Breast epithelium (tissue), 4 donors: ENCODE measurements around the gene RPIA. TPM values are rescaled to one million over a fixed set of nuclear protein-coding genes. Genes with fewer than 3 reads are reported as not detected.

Experiments used
- DNase-seq, 2 donors: peaks; one replicate each; pipeline ENCODE4 v3.0.0-alpha.2; 2019; ENCODE audit warnings: low spot score in 2 of 2
- H3K27ac ChIP-seq, 2 donors: fragments of 200-600 bp; sonication (generic) in 1 of 2; one replicate each; pipeline ENCODE4 v1.5.1; 2016 to 2019; ENCODE audit warnings: mild to moderate bottlenecking in 1 of 2
- H3K27me3 ChIP-seq, 2 donors: fragments of 200-600 bp; sonication (generic) in 1 of 2; one replicate each; pipeline versions ENCODE4 v1.5.1 to v1.6.0; 2017 to 2019; ENCODE audit warnings: control low read depth in 1 of 2, mild to moderate bottlenecking in 1 of 2
- H3K36me3 ChIP-seq: fragments of 200-600 bp; one replicate; pipeline ENCODE4 v1.5.1; 2019
- H3K4me1 ChIP-seq, 2 donors: fragments of 200-600 bp; sonication (generic); one replicate each; pipeline ENCODE4 v1.5.1; 2016 to 2019; ENCODE audit warnings: control low read depth in 1 of 2
- H3K4me3 ChIP-seq, 3 donors: fragments of 200-600 bp; sonication (generic); 1 replicate in 2 of 3; 2 replicates in 1 of 3; pipeline ENCODE4 v1.5.1; 2016 to 2019; ENCODE audit warnings: mild to moderate bottlenecking in 3 of 3, moderate library complexity in 2 of 3
- H3K9me3 ChIP-seq, 2 donors: fragments of 200-600 bp; sonication (generic) in 1 of 2; one replicate each; pipeline ENCODE4 v1.5.1; 2016 to 2019; ENCODE audit warnings: control low read depth in 1 of 2
- POLR2A ChIP-seq: fragments of 450-650 bp; IDR thresholded peaks from one replicate; pipeline ENCODE4 v1.6.1; 2016; ENCODE audit warnings: antibody characterized with exemption, mild to moderate bottlenecking, moderate library complexity
- POLR2AphosphoS5 ChIP-seq, 3 donors: sonication (generic); formaldehyde crosslinking; IDR thresholded peaks; one replicate each; pipeline ENCODE4 v1.6.1; 2017; ENCODE audit warnings: antibody characterized with exemption in 3 of 3
- intact Hi-C: fragments of 100-400 bp; cut with DNase I; formaldehyde crosslinking; loops from one replicate; pipeline ENCODE4 v1.15.1; 2023; ENCODE audit warnings: low total_unique reads
- total RNA-seq, 3 donors: library from RNA; depleted of rRNA; stranded (reverse); fragments of >200 nt; gene quantifications; one replicate each; pipeline ENCODE4 v1.1.0, GENCODE V29; 2016
- TF ChIP-seq, protein P1 (sequence below), 3 donors: fragments of 450-650 bp; IDR thresholded peaks; one replicate each; pipeline ENCODE4 v1.5.1; 2016 to 2017; ENCODE audit warnings: antibody characterized with exemption in 3 of 3, mild to moderate bottlenecking in 3 of 3, moderate library complexity in 3 of 3

The RPIA gene
- total RNA-seq, 3 donors from 2014 or later: 9.9 to 15.4 (median 10.4) TPM

DNA sequence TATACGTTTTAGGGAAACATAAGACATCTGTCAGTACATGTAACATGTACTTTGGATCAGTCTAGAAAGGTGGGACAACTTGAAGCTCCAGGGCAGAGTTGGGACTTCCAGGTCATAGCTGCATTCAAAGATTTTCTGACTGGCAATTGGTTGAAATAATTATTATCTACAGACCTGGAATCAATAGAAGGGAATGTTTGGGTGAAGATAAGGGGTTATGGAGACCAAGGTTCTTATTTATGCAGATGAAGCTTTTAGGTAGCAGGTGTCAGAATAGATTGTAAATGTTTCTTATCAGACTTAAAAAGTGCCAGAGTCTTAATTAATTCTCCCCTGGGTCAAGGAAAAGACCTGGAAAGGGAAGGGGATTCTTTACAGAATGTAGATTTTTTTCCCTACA, 19.8 kb downstream of the RPIA start:
- no peak for TF ChIP-seq POLR2AphosphoS5 (IDR thresholded peaks at IDR 0.05)
- no peak for TF ChIP-seq POLR2A
- TF ChIP-seq, protein P1, sequence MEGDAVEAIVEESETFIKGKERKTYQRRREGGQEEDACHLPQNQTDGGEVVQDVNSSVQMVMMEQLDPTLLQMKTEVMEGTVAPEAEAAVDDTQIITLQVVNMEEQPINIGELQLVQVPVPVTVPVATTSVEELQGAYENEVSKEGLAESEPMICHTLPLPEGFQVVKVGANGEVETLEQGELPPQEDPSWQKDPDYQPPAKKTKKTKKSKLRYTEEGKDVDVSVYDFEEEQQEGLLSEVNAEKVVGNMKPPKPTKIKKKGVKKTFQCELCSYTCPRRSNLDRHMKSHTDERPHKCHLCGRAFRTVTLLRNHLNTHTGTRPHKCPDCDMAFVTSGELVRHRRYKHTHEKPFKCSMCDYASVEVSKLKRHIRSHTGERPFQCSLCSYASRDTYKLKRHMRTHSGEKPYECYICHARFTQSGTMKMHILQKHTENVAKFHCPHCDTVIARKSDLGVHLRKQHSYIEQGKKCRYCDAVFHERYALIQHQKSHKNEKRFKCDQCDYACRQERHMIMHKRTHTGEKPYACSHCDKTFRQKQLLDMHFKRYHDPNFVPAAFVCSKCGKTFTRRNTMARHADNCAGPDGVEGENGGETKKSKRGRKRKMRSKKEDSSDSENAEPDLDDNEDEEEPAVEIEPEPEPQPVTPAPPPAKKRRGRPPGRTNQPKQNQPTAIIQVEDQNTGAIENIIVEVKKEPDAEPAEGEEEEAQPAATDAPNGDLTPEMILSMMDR (IDR thresholded peaks at IDR 0.05): no peak
- intact Hi-C loops: no loop called here
- Histone ChIP-seq H3K4me3 (no peak overlapping the region), H3K4me1 (no peaks in the 10 kb centered on the region), H3K9me3 (no peaks in the 10 kb centered on the region), H3K27me3 (no peaks in the 10 kb centered on the region), H3K27ac (no peak overlapping the region), H3K36me3 (no peaks in the 10 kb centered on the region)
- DNase-seq: no peak

DNA sequence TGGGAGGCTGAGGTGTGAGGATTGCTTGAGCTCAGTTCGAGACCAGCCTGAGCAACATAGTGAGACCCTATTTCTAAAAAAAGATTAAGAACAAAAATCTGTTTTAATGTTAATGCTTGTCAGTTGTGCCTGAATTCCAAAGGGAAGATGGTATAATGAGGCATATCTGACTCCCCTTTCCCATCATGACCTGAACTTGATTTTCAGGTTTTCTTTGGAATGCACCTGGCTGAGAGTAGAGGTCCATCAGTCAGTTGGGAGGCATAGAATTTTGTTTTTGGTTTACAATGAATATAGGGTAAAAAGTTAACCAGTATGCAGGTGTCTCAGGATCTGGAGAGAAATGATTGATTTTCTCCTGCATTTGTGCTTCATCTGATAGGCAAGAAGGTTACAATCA, 20.4 kb downstream of the RPIA start:
- no peak for TF ChIP-seq POLR2A
- Histone ChIP-seq H3K4me1 (no peaks in the 10 kb centered on the region), H3K4me3 (no peak overlapping the region), H3K36me3 (no peaks in the 10 kb centered on the region), H3K9me3 (no peaks in the 10 kb centered on the region), H3K27me3 (no peaks in the 10 kb centered on the region), H3K27ac (no peak overlapping the region)
- intact Hi-C loops: no loop called here
- DNase-seq: no peak

DNA sequence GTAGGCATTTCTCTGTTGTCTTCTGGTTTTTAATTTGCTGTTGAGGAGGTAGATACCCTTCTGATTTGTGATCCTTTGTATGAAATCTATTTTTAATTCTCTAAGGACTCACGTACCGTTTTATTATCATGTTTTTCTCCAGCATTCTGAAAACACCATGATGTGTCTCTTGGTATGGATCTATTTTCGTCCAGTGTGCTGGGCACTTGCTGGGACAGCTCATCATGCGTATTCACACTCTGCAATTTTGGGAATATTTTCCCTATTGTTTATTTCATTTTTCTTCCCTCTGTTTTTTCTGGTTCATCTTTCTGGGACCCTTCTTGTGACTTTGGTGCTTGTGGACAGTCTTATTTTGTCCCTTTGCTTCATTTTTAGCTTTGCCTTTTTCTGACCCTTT, 21.9 kb downstream of the RPIA start:
- intact Hi-C loops: no loop called here
- TF ChIP-seq POLR2AphosphoS5 (IDR thresholded peaks at IDR 0.05) (no peak), POLR2A (no peak)
- TF ChIP-seq, protein P1 (IDR thresholded peaks at IDR 0.05): no peak
- DNase-seq: no peak

DNA sequence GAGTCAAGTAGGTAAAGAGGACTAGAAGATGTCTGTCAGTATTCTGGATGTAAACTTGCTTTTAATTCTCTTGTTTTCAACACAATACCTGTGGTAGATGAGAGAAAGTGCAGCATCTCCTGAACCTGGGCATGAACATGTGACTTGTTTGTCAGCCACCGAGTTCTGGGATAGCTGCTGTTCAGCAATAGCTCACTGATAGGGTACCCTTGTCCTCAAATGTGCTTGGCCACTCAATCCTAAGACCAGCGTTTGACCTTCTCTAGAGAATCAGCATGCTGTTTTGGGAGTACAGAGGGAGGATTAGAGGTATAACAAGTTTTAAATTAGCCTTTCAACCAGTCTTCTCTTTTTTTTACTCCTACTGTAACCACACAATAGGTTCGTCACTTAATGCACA, 23.2 kb downstream of the RPIA start:
- intact Hi-C loops: no loop called here
- no peak for TF ChIP-seq POLR2A
- TF ChIP-seq POLR2AphosphoS5 (IDR thresholded peaks at IDR 0.05): no peak
- TF ChIP-seq, protein P1 (IDR thresholded peaks at IDR 0.05): no peak

More for the DNA sequence above, 21.9 kb downstream of the RPIA start:
- Histone ChIP-seq H3K27ac (no peak overlapping the region), H3K27me3 (no peaks in the 10 kb centered on the region), H3K36me3 (no peaks in the 10 kb centered on the region), H3K4me3 (no peak overlapping the region), H3K9me3 (no peaks in the 10 kb centered on the region), H3K4me1 (no peaks in the 10 kb centered on the region)

DNA sequence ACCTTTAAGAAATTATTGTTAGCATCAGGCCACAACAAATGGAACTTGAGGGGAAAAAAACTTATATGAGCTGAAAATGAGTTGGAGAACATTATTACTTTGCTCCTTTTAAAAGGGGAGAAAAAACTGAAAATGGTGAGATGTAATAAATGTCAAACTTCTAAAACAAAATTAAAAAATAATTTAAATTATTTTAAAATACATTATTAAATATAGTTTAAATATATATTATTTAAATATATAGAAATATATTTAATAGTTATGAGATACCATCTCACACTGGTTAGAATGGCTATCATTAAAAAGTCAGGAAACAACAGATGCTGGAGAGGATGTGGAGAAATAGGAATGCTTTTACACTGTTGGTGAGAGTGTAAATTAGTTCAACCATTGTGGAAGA, 28.9 kb downstream of the RPIA start:
- intact Hi-C loops: no loop called here
- DNase-seq: no peak
- Histone ChIP-seq H3K27me3 (no peaks in the 10 kb centered on the region), H3K4me3 (no peak overlapping the region), H3K27ac (no peak overlapping the region), H3K9me3 (no peaks in the 10 kb centered on the region), H3K36me3 (no peaks in the 10 kb centered on the region), H3K4me1 (no peaks in the 10 kb centered on the region)
- TF ChIP-seq POLR2A (no peak), POLR2AphosphoS5 (IDR thresholded peaks at IDR 0.05) (no peak)
- TF ChIP-seq, protein P1 (IDR thresholded peaks at IDR 0.05): no peak

More for the DNA sequence above, 23.2 kb downstream of the RPIA start:
- Histone ChIP-seq H3K9me3 (no peaks in the 10 kb centered on the region), H3K27ac (no peak overlapping the region), H3K36me3 (no peaks in the 10 kb centered on the region), H3K4me1 (no peaks in the 10 kb centered on the region), H3K4me3 (no peak overlapping the region), H3K27me3 (no peaks in the 10 kb centered on the region)
- DNase-seq: no peak

DNA sequence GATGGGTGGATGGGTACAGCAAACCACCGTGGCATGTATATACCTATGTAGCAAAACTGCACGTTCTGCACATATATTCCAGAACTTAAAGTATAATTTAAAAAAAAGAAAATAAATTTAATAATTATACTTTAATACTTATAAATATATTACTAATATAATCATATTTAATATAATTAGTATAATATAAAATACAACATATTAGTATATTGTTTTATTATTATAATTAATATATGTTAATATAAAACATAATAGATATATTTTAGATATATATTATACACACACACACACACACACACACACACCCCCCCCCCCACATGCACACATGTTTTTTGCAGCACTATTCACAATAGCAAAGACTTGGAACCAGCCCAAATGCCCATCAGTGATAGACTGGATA, 29.8 kb downstream of the RPIA start:
- TF ChIP-seq, protein P1 (IDR thresholded peaks at IDR 0.05): no peak
- no peak for TF ChIP-seq POLR2A
- no peak for TF ChIP-seq POLR2AphosphoS5 (IDR thresholded peaks at IDR 0.05)
- DNase-seq: no peak
- Histone ChIP-seq H3K4me1 (no peaks in the 10 kb centered on the region), H3K36me3 (no peaks in the 10 kb centered on the region), H3K9me3 (no peaks in the 10 kb centered on the region), H3K27ac (no peak overlapping the region), H3K4me3 (no peak overlapping the region), H3K27me3 (no peaks in the 10 kb centered on the region)
- intact Hi-C loops: no loop called here
